ENCODE data around the gene SLC25A14.
"Not testable (repeated sequence)": the region's sequence is repeated elsewhere in the genome, so short reads cannot be mapped to it uniquely, and the experiment has no call there.

SLC25A14 gene

DNA sequence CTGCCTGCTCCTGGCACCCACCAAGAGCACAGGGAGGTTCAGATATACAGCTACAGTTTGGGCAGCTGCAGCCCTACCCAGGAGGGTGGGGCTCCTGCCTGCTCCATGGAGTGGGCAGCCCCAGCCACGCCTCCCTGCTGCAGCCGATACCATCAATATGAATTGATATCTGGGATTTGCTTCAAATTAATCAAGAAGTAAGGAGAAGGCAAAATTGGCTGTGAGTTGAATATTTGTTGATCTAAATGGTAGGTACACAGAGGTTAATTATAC is 39.8 kb upstream of the SLC25A14 start:
- H3K4me1 ChIP-seq (ENCODE audit: control insufficient read depth in 1 of 2, insufficient read depth in 1 of 2, low read depth in 1 of 2, low read length in 1 of 2) = no peaks in the 10 kb centered on the region
- H3K27me3 ChIP-seq = no peaks in the 10 kb centered on the region
- no peak overlapping the region for H3K27ac ChIP-seq
- no peak overlapping the region for H3K4me3 ChIP-seq (ENCODE audit: low read depth in 1 of 2, low read length in 1 of 2)
- H3K9me3 ChIP-seq = no peaks in the 10 kb centered on the region
- H3K36me3 ChIP-seq = no peaks in the 10 kb centered on the region
- TF ChIP-seq CTCF (IDR thresholded peaks at IDR 0.05) = no peak

GRCh38 chrX:130301405-130301804 is 38.3 kb upstream of the SLC25A14 start:
- no peaks in the 10 kb centered on the region for H3K36me3 ChIP-seq
- H3K9me3 ChIP-seq = no peaks in the 10 kb centered on the region
- no peaks in the 10 kb centered on the region for H3K4me1 ChIP-seq (ENCODE audit: control insufficient read depth in 1 of 2, insufficient read depth in 1 of 2, low read depth in 1 of 2, low read length in 1 of 2)
- TF ChIP-seq CTCF (IDR thresholded peaks at IDR 0.05) = no peak
- no peak overlapping the region for H3K4me3 ChIP-seq (ENCODE audit: low read depth in 1 of 2, low read length in 1 of 2)
- no peaks in the 10 kb centered on the region for H3K27me3 ChIP-seq
- no peak overlapping the region for H3K27ac ChIP-seq

DNA sequence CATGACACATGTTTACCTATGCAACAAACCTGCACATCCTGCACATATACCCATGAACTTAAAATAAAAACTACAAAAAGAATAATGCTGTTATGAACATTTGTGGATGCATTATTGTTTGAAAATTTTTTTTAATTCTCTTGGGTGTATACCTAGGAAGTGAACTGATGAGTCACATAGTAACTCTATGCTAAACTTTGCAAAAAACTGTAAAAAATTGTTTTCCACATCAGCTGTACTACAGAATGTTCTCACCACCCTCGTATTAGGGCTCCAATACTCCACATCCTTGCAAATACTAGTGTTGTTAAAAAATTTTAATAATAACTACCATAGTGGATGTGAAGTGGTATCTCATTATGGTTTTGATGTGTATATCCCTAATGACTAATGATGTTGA is 37.7 kb upstream of the SLC25A14 start:
- Histone ChIP-seq H3K4me1 (ENCODE audit: control insufficient read depth in 1 of 2, insufficient read depth in 1 of 2, low read depth in 1 of 2, low read length in 1 of 2) (no peaks in the 10 kb centered on the region), H3K27ac (no peak overlapping the region), H3K9me3 (no peaks in the 10 kb centered on the region), H3K36me3 (no peaks in the 10 kb centered on the region), H3K27me3 (no peaks in the 10 kb centered on the region), H3K4me3 (ENCODE audit: low read depth in 1 of 2, low read length in 1 of 2) (no peak overlapping the region)
- no peak for TF ChIP-seq CTCF (IDR thresholded peaks at IDR 0.05)

- Histone ChIP-seq H3K36me3 (no peaks in the 10 kb centered on the region), H3K4me1 (ENCODE audit: control insufficient read depth in 1 of 2, insufficient read depth in 1 of 2, low read depth in 1 of 2, low read length in 1 of 2) (no peaks in the 10 kb centered on the region), H3K27ac (no peak overlapping the region), H3K4me3 (ENCODE audit: low read depth in 1 of 2, low read length in 1 of 2) (no peak overlapping the region), H3K27me3 (no peaks in the 10 kb centered on the region), H3K9me3 (no peaks in the 10 kb centered on the region)
- no peak for TF ChIP-seq CTCF (IDR thresholded peaks at IDR 0.05)
Observed at GRCh38 chrX:130304587-130305368, 34.9 kb upstream of the SLC25A14 start.

DNA sequence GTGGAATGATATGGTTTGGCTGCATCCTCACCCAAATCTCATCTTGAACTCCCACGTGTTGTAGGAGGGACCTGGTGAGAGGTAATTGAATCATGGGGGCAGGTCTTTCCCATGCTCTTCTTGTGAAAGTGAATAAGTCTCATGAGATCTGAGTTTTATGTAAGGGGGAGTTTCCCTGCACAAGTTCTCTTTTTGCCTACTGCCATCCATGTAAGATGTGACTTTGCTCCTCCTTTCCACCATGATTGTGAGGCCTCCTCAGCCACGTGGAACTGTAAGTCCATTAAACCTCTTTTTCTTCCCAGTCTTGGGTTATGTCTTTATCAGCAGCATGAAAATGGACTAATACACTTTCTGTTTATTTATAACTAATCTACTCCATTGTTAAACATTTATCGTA is 19.8 kb upstream of the SLC25A14 start:
- H3K27ac ChIP-seq; H3K36me3 ChIP-seq; H3K4me1 ChIP-seq (ENCODE audit: control insufficient read depth in 1 of 2, insufficient read depth in 1 of 2, low read depth in 1 of 2, low read length in 1 of 2); H3K27me3 ChIP-seq; H3K4me3 ChIP-seq (ENCODE audit: low read depth in 1 of 2, low read length in 1 of 2); H3K9me3 ChIP-seq: not testable (repeated sequence)

DNA sequence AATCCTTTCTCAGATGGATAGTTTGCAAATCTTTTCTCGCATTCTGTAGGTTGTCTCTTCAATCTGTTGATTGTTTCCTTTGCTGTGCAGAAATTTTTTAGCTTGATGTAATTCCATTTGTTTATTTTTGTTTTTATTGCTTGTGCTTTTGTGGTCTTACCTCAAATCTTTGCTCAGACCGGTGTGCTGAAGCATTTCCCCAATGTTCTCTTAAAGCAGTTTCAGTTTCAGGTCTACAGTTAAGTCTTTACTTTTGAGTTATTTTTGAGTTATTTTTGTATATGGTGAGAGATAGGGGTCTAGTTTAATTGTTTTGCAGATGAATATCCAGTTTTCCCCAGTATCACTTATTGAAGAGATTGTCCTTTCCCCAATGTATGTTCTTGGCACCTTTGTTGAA is 18.2 kb upstream of the SLC25A14 start:
- no peak for TF ChIP-seq CTCF (IDR thresholded peaks at IDR 0.05)
- H3K9me3 ChIP-seq = no peaks in the 10 kb centered on the region
- H3K27me3 ChIP-seq = peaks cover 12% of the 10 kb centered on the region

More for the DNA sequence above, 18.2 kb upstream of the SLC25A14 start:
- Histone ChIP-seq H3K4me1 (ENCODE audit: control insufficient read depth in 1 of 2, insufficient read depth in 1 of 2, low read depth in 1 of 2, low read length in 1 of 2) (no peaks in the 10 kb centered on the region), H3K27ac (no peak overlapping the region), H3K36me3 (no peaks in the 10 kb centered on the region), H3K4me3 (ENCODE audit: low read depth in 1 of 2, low read length in 1 of 2) (no peak overlapping the region)

Data from neutrophil (primary cell).